PC-3 (cell line): ENCODE results near the gene PARP6. TPM values are rescaled to one million over a fixed set of nuclear protein-coding genes. Genes with fewer than 3 reads are reported as not detected.
A peak's percentile ranks its signal among the peaks of the same experiment; 100 is the strongest.

Source experiments
- ATAC-seq: fragments of 200-7000 bp; cut with Tn5 transposase; 2 replicates; pipeline ENCODE4 v1.9.1; 2020; ENCODE audit warnings: mild to moderate bottlenecking, moderate library complexity
- BruUV-seq: library from RNA; stranded (reverse); fragments of 400-500 nt; replicated peaks from 2 replicates; lab custom pipeline; 2021; lab: Mats Ljungman, UMichigan
- CTCF ChIA-PET: fragments of 300-600 bp; sonication (Branson Sonifier 250); formaldehyde crosslinking; loops from one replicate; lab custom pipeline; 2022; ENCODE audit warnings: antibody characterized with exemption; lab: Charles Lee
- POLR2A ChIA-PET: fragments of 300-600 bp; sonication (Branson Sonifier 250); formaldehyde crosslinking; loops from one replicate; lab custom pipeline; 2022; ENCODE audit warnings: antibody characterized with exemption; ENCODE audit not compliant: unreplicated experiment; lab: Charles Lee
- DNase-seq: peaks from one replicate; pipeline ENCODE4 v3.0.0-alpha.2; 2015
- H2AFZ ChIP-seq: fragments of 300-600 bp; sonication (generic); 2 replicates; pipeline ENCODE4 v1.6.0; 2016; ENCODE audit warnings: antibody characterized with exemption, low read length
- H3F3A ChIP-seq: fragments of 300-600 bp; sonication (generic); one replicate; pipeline ENCODE4 v1.6.0; 2017; ENCODE audit warnings: antibody characterized with exemption, low read length, control low read depth, mild to moderate bottlenecking; ENCODE audit not compliant: unreplicated experiment
- H3K27ac ChIP-seq: fragments of 300-600 bp; sonication (generic); 2 replicates; pipeline ENCODE4 v1.5.1; 2016; ENCODE audit warnings: mild to moderate bottlenecking, low read length
- H3K27me3 ChIP-seq: fragments of 300-600 bp; sonication (generic); 2 replicates; pipeline ENCODE4 v1.6.1; 2016; ENCODE audit warnings: low read length, mixed read lengths
- H3K36me3 ChIP-seq: fragments of 300-600 bp; sonication (generic); 2 replicates; pipeline ENCODE4 v1.6.1; 2016; ENCODE audit warnings: low read depth, mixed run types, low read length, mixed read lengths
- H3K4me1 ChIP-seq: fragments of 300-600 bp; sonication (generic); 2 replicates; pipeline ENCODE4 v1.5.1; 2016; ENCODE audit warnings: low read length; ENCODE audit not compliant: insufficient read depth
- H3K4me2 ChIP-seq: fragments of 300-600 bp; sonication (generic); 2 replicates; pipeline ENCODE4 v1.6.0; 2016; ENCODE audit warnings: low read length
- H3K4me3 ChIP-seq: fragments of 300-600 bp; sonication (generic); 2 replicates; pipeline ENCODE4 v1.5.1; 2016; ENCODE audit warnings: mild to moderate bottlenecking, low read length, mixed read lengths
- H3K79me2 ChIP-seq: fragments of 300-600 bp; sonication (generic); 2 replicates; pipeline ENCODE4 v1.6.1; 2017; ENCODE audit warnings: low read length, mixed read lengths
- H3K9ac ChIP-seq: fragments of 300-600 bp; sonication (generic); 2 replicates; pipeline ENCODE4 v1.6.0; 2016; ENCODE audit warnings: mild to moderate bottlenecking, low read length
- H3K9me2 ChIP-seq: fragments of 300-600 bp; sonication (generic); replicated peaks from 2 replicates; pipeline ENCODE4 v1.6.1; 2016; ENCODE audit warnings: mixed run types, low read length, mixed read lengths
- H3K9me3 ChIP-seq: fragments of 300-600 bp; sonication (generic); 2 replicates; pipeline ENCODE4 v1.6.1; 2016; ENCODE audit warnings: low read length, mixed read lengths
- H4K20me1 ChIP-seq: fragments of 300-600 bp; sonication (generic); 2 replicates; pipeline ENCODE4 v1.6.1; 2016; ENCODE audit warnings: low read length, mixed read lengths
- CTCF ChIP-seq: fragments of 300-600 bp; sonication (generic); conservative IDR thresholded peaks from 2 replicates; pipeline ENCODE4 v1.5.1; 2017; ENCODE audit warnings: antibody characterized with exemption, low read depth, mild to moderate bottlenecking, low read length
- EZH2 ChIP-seq: fragments of 300-600 bp; sonication (generic); IDR thresholded peaks from one replicate; pipeline ENCODE4 v1.6.1; 2017; ENCODE audit warnings: antibody characterized with exemption, mild to moderate bottlenecking, low read length; ENCODE audit not compliant: unreplicated experiment
- EZH2phosphoT487 ChIP-seq: fragments of 300-600 bp; sonication (generic); IDR thresholded peaks from 2 replicates; pipeline ENCODE4 v1.6.1; 2018; ENCODE audit warnings: mild to moderate bottlenecking, antibody characterized with exemption, low read length, borderline replicate concordance
- intact Hi-C: fragments of 100-400 bp; cut with micrococcal nuclease; formaldehyde crosslinking; loops from 2 replicates; pipeline ENCODE4 v1.9.0; 2023
- total RNA-seq: library from RNA; depleted of rRNA; stranded (reverse); fragments of >200 nt; gene quantifications from 2 replicates; pipeline ENCODE4 v1.2.3, GENCODE V29; 2014

The PARP6 gene
- total RNA-seq, 1 experiment from 2014 or later: not detected

GRCh38 chr15:72205273-72205672 lies 67.1 kb downstream of the PARP6 start:
- no peak overlapping the region for H2AFZ ChIP-seq
- DNase-seq (no peak), ATAC-seq (no peak)
- ChIA-PET CTCF (no interaction called here), POLR2A (no interaction called here)
- H3K27ac ChIP-seq: no peak overlapping the region
- peaks cover 98% of the 10 kb centered on the region for H3K36me3 ChIP-seq
- TF ChIP-seq EZH2phosphoT487 (no peak), EZH2 (no peak), CTCF (no peak)
- peaks cover 25% of the 10 kb centered on the region; the same call in 1 of the 2 replicates for H3K79me2 ChIP-seq
- peaks cover 82% of the 10 kb centered on the region for H4K20me1 ChIP-seq
- BruUV-seq: no TSS peak
- H3F3A ChIP-seq: peaks cover 45% of the 10 kb centered on the region
- no peaks in the 10 kb centered on the region for H3K9me3 ChIP-seq
- H3K9me2 ChIP-seq: no peaks in the 10 kb centered on the region
- H3K27me3 ChIP-seq: no peaks in the 10 kb centered on the region
- no peak overlapping the region for H3K9ac ChIP-seq
- H3K4me3 ChIP-seq: no peak overlapping the region
- H3K4me1 ChIP-seq: no peaks in the 10 kb centered on the region
- intact Hi-C loops: no loop called here
- H3K4me2 ChIP-seq: no peak overlapping the region

- no peaks in the 10 kb centered on the region for H3K9me3 ChIP-seq
- DNase-seq (no peak), ATAC-seq (peak; percentile 14)
- intact Hi-C loops: no loop called here
- H3K9me2 ChIP-seq: no peaks in the 10 kb centered on the region
- no TSS peak for BruUV-seq
- peaks cover 78% of the 10 kb centered on the region for H4K20me1 ChIP-seq
- H3K27me3 ChIP-seq: no peaks in the 10 kb centered on the region
- no peak overlapping the region for H2AFZ ChIP-seq
- no peak overlapping the region for H3K4me3 ChIP-seq
- H3K27ac ChIP-seq: no peak overlapping the region
- no peak for TF ChIP-seq EZH2
- no peak for TF ChIP-seq EZH2phosphoT487
- TF ChIP-seq CTCF: no peak
- H3K4me1 ChIP-seq: no peaks in the 10 kb centered on the region
- H3K4me2 ChIP-seq: no peak overlapping the region
- peaks cover 13% of the 10 kb centered on the region; the same call in 1 of the 2 replicates for H3K79me2 ChIP-seq
- no peak overlapping the region for H3K9ac ChIP-seq
- POLR2A ChIA-PET: interaction anchor here (0.6 kb wide), 1 partner anchor 1454 kb away, joined by 4 read pairs; no protein-coding TSS in a partner anchor
- peaks cover 100% of the 10 kb centered on the region for H3K36me3 ChIP-seq
- CTCF ChIA-PET: no interaction called here
- peaks cover 48% of the 10 kb centered on the region for H3F3A ChIP-seq
These were observed 68.9 kb downstream of the PARP6 start for GRCh38 chr15:72203507-72203837.

GRCh38 chr15:72202801-72203506 lies 69.4 kb downstream of the PARP6 start:
- no peak for ATAC-seq
- peaks cover 9% of the 10 kb centered on the region; the same call in 1 of the 2 replicates for H3K79me2 ChIP-seq
- H3K9me3 ChIP-seq: no peaks in the 10 kb centered on the region
- TF ChIP-seq EZH2 (no peak), CTCF (no peak), EZH2phosphoT487 (no peak)
- no peaks in the 10 kb centered on the region for H3K9me2 ChIP-seq
- H3K4me1 ChIP-seq: no peaks in the 10 kb centered on the region
- intact Hi-C loops: no loop called here
- no peak overlapping the region for H3K27ac ChIP-seq
- no peaks in the 10 kb centered on the region for H3K27me3 ChIP-seq
- H3K4me2 ChIP-seq: no peak overlapping the region
- H3K36me3 ChIP-seq: peaks cover 100% of the 10 kb centered on the region
- BruUV-seq: no TSS peak
- no peak for DNase-seq
- peaks cover 74% of the 10 kb centered on the region for H4K20me1 ChIP-seq
- POLR2A ChIA-PET: interaction anchor here (0.6 kb wide), 1 partner anchor 1453 kb away, joined by 4 read pairs; no protein-coding TSS in a partner anchor
- no peak overlapping the region for H3K4me3 ChIP-seq
- CTCF ChIA-PET: no interaction called here
- H3K9ac ChIP-seq: no peak overlapping the region
- H3F3A ChIP-seq: peaks cover 45% of the 10 kb centered on the region
- H2AFZ ChIP-seq: no peak overlapping the region
